Vagina (tissue), 2 donors: Measurements from ENCODE around the gene C11orf97.

Experiments used
- POLR2A ChIP-seq, 2 donors: fragments of 450-650 bp; IDR thresholded peaks; one replicate each; pipeline ENCODE4 v1.6.1; 2017; ENCODE audit warnings: antibody characterized with exemption in 2 of 2, mild to moderate bottlenecking in 2 of 2, moderate library complexity in 2 of 2
- POLR2AphosphoS5 ChIP-seq, 2 donors: sonication (generic); formaldehyde crosslinking; IDR thresholded peaks; one replicate each; pipeline ENCODE4 v1.9.0; 2017; ENCODE audit warnings: antibody characterized with exemption in 2 of 2, mild to moderate bottlenecking in 2 of 2, low read depth in 1 of 2; ENCODE audit not compliant: insufficient read depth in 1 of 2
- TF ChIP-seq, protein P1 (sequence below), 3 experiments: fragments of 450-650 bp in 2 of 3; fragments of 200-600 bp in 1 of 3; sonication (generic) in 1 of 3; IDR thresholded peaks; one replicate each; pipeline ENCODE4 v1.5.1; 2017 to 2019; ENCODE audit warnings: antibody characterized with exemption in 3 of 3, mild to moderate bottlenecking in 2 of 3, moderate library complexity in 2 of 3

DNA sequence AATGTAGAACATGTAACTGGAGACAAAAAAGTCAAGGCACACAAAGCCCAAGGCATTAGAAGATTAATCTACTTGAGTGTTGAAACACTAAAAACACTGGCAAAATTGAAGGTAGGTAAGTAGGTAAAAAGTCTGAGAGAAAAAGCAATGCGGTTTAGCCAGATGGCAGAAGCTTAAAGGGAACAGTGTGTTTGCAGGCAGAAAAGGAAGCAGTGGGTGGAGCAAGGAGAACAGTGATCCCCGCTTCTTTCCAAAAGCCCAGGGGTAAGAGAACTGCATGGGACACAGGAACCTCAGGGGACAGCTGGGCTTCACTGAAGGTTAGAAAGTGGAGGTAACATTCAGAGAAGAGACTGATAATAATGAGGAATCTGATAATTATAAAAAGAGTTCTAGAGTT is 34.6 kb upstream of the C11orf97 start:
- TF ChIP-seq, protein P1, sequence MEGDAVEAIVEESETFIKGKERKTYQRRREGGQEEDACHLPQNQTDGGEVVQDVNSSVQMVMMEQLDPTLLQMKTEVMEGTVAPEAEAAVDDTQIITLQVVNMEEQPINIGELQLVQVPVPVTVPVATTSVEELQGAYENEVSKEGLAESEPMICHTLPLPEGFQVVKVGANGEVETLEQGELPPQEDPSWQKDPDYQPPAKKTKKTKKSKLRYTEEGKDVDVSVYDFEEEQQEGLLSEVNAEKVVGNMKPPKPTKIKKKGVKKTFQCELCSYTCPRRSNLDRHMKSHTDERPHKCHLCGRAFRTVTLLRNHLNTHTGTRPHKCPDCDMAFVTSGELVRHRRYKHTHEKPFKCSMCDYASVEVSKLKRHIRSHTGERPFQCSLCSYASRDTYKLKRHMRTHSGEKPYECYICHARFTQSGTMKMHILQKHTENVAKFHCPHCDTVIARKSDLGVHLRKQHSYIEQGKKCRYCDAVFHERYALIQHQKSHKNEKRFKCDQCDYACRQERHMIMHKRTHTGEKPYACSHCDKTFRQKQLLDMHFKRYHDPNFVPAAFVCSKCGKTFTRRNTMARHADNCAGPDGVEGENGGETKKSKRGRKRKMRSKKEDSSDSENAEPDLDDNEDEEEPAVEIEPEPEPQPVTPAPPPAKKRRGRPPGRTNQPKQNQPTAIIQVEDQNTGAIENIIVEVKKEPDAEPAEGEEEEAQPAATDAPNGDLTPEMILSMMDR (IDR thresholded peaks at IDR 0.05), result no peak
- TF ChIP-seq POLR2A (IDR thresholded peaks at IDR 0.05) (no peak), POLR2AphosphoS5 (IDR thresholded peaks at IDR 0.05; ENCODE audit: insufficient read depth in 1 of 2, low read depth in 1 of 2) (no peak)
